ENCODE data around the gene TMEM143. TPM values are rescaled to one million over a fixed set of nuclear protein-coding genes. Genes with fewer than 3 reads are reported as not detected.

The TMEM143 gene
- total and polyA plus RNA-seq, 10 of the 15 experiments (the other 5 are each of a cell fraction or from before 2014, with no cell fraction given): 1.5 to 19.5 (median 10.1) TPM

GRCh38 chr19:48371367-48371766 is 7.6 kb upstream of the TMEM143 start:
- no peak for DNase-seq (ENCODE audit: low read depth, low spot score)
- intact Hi-C loops (cut with micrococcal nuclease; ENCODE audit: unreplicated experiment) (no loop called here), in situ Hi-C loops (cut with MboI) (no loop called here)
- ChIA-PET CTCF (interaction anchor here (0.6 kb wide), 1 partner anchor 1536 kb away, joined by 3 read pairs; no protein-coding TSS in a partner anchor), RAD21 (ENCODE audit: unreplicated experiment) (no interaction called here), SMC1A (ENCODE audit: uncharacterized antibody, unreplicated experiment) (interaction anchor here (0.6 kb wide), 1 partner anchor 153 kb away, joined by 3 read pairs; no protein-coding TSS in a partner anchor), POLR2A (interaction anchor here (0.7 kb wide), 1 partner anchor 10 kb away, joined by 3 read pairs; no protein-coding TSS in a partner anchor)
- WGBS (ENCODE audit: insufficient coverage, insufficient replicate concordance, low lambda C conversion rate, missing lambda C conversion rate): 60% methylated on average over 6 of the region's 7 CpGs
- no peak overlapping the region for H3K4me3 ChIP-seq
- H3K9ac ChIP-seq (ENCODE audit: control insufficient read depth, insufficient read depth, low read length): no peak overlapping the region
- no peak overlapping the region for H3K4me2 ChIP-seq (ENCODE audit: control insufficient read depth, insufficient read depth)
- H3K9me3 ChIP-seq (replicated peaks; ENCODE audit: control insufficient read depth, insufficient read depth, low read length): no peaks in the 10 kb centered on the region
- H4K20me1 ChIP-seq (ENCODE audit: control insufficient read depth, insufficient read depth): no peaks in the 10 kb centered on the region
- no TSS peak for BruUV-seq (replicated peaks)
- no peaks in the 10 kb centered on the region for H3K36me3 ChIP-seq (ENCODE audit: control insufficient read depth in 2 of 2, insufficient read depth in 2 of 2, low read length in 1 of 2)
- no peaks in the 10 kb centered on the region for H3K27me3 ChIP-seq (replicated peaks in 1 of 2; ENCODE audit: control insufficient read depth in 2 of 2, insufficient read depth in 2 of 2, low read length in 1 of 2)
- H3K4me1 ChIP-seq (ENCODE audit: control insufficient read depth, insufficient read depth, low read length): no peaks in the 10 kb centered on the region
- TF ChIP-seq RAD51 (IDR thresholded peaks at IDR 0.05): no peak
- no peak for TF ChIP-seq BCL3 (IDR thresholded peaks at IDR 0.05; ENCODE audit: borderline replicate concordance, insufficient read depth, low read depth, low read length, poor library complexity, severe bottlenecking)
- TF ChIP-seq SPI1 (IDR thresholded peaks at IDR 0.05; ENCODE audit: borderline replicate concordance, insufficient read depth, low read depth, low read length): no peak
- TF ChIP-seq MTA2 (IDR thresholded peaks at IDR 0.05; ENCODE audit: low read depth): no peak
- TF ChIP-seq IRF5 (IDR thresholded peaks at IDR 0.05; ENCODE audit: borderline replicate concordance): no peak
- TF ChIP-seq WRNIP1 (IDR thresholded peaks at IDR 0.05; ENCODE audit: borderline replicate concordance, low read depth, low read length): no peak
- no peak for TF ChIP-seq ZNF622 (IDR thresholded peaks at IDR 0.05)
- no peak for TF ChIP-seq PML (IDR thresholded peaks at IDR 0.05; ENCODE audit: low read length)
- TF ChIP-seq, protein P1, sequence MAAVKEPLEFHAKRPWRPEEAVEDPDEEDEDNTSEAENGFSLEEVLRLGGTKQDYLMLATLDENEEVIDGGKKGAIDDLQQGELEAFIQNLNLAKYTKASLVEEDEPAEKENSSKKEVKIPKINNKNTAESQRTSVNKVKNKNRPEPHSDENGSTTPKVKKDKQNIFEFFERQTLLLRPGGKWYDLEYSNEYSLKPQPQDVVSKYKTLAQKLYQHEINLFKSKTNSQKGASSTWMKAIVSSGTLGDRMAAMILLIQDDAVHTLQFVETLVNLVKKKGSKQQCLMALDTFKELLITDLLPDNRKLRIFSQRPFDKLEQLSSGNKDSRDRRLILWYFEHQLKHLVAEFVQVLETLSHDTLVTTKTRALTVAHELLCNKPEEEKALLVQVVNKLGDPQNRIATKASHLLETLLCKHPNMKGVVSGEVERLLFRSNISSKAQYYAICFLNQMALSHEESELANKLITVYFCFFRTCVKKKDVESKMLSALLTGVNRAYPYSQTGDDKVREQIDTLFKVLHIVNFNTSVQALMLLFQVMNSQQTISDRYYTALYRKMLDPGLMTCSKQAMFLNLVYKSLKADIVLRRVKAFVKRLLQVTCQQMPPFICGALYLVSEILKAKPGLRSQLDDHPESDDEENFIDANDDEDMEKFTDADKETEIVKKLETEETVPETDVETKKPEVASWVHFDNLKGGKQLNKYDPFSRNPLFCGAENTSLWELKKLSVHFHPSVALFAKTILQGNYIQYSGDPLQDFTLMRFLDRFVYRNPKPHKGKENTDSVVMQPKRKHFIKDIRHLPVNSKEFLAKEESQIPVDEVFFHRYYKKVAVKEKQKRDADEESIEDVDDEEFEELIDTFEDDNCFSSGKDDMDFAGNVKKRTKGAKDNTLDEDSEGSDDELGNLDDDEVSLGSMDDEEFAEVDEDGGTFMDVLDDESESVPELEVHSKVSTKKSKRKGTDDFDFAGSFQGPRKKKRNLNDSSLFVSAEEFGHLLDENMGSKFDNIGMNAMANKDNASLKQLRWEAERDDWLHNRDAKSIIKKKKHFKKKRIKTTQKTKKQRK (IDR thresholded peaks at IDR 0.05; ENCODE audit: low read depth, low read length): no peak
- no peak for TF ChIP-seq TCF12 (IDR thresholded peaks at IDR 0.05; ENCODE audit: low read depth, low read length)
- TF ChIP-seq ZBED1 (IDR thresholded peaks at IDR 0.05; ENCODE audit: borderline replicate concordance): no peak
- TF ChIP-seq, protein P2, sequence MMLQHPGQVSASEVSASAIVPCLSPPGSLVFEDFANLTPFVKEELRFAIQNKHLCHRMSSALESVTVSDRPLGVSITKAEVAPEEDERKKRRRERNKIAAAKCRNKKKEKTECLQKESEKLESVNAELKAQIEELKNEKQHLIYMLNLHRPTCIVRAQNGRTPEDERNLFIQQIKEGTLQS (IDR thresholded peaks at IDR 0.05; ENCODE audit: borderline replicate concordance, extremely low read depth, low read depth, low read length): no peak
- TF ChIP-seq MYC (IDR thresholded peaks at IDR 0.05; ENCODE audit: insufficient read depth, insufficient read length, insufficient replicate concordance, low read length, severe bottlenecking): no peak
- TF ChIP-seq HDAC6 (IDR thresholded peaks at IDR 0.05; ENCODE audit: unreplicated experiment): no peak
- H3K79me2 ChIP-seq (ENCODE audit: control insufficient read depth, insufficient read depth, low read length): no peaks in the 10 kb centered on the region
- no peak overlapping the region for H2AFZ ChIP-seq (ENCODE audit: control insufficient read depth, low read depth, low read length)
- FAIRE-seq: no peak
- H3K27ac ChIP-seq (ENCODE audit: control insufficient read depth, insufficient read depth): no peak overlapping the region
- ATAC-seq: no peak

All from GM12878 (cell line).